SK-N-SH (cell line): ENCODE data around the gene KRTAP10-7. TPM values are rescaled to one million over a fixed set of nuclear protein-coding genes. Genes with fewer than 3 reads are reported as not detected.

Experiments used
- CTCF ChIA-PET: fragments of 300-600, 350-600 bp; formaldehyde crosslinking; extraction: SDS; loops from one replicate; lab custom pipeline; 2021; lab: Yijun Ruan, JAX
- POLR2A ChIA-PET: fragments of 350-600 bp; sonication (Branson Sonifier 250); formaldehyde crosslinking; extraction: SDS; loops from one replicate; lab custom pipeline; 2020; ENCODE audit warnings: antibody characterized with exemption, inconsistent platforms; lab: Yijun Ruan, JAX
- DNase-seq: peaks from one replicate; pipeline ENCODE4 v3.0.0; 2012
- H2AFZ ChIP-seq: fragments of 200-600 bp; sonication (generic); 2 replicates; pipeline ENCODE4 v1.8.1; 2016; ENCODE audit warnings: antibody characterized with exemption, mild to moderate bottlenecking, low read depth
- H3F3A ChIP-seq: fragments of 200-600 bp; sonication (generic); replicated peaks from 2 replicates; pipeline ENCODE3; 2016; ENCODE audit warnings: antibody characterized with exemption, mild to moderate bottlenecking; ENCODE audit not compliant: insufficient read depth
- H3K27ac ChIP-seq, 2 experiments: fragments of 200-500 bp in 1 of 2; fragments of 200-600 bp in 1 of 2; sonication (Bioruptor generic) in 1 of 2; sonication (generic), shearing (Covaris generic) in 1 of 2; 2 replicates each; pipeline versions ENCODE4 v1.5.1 to v1.6.1; 2014 to 2016; ENCODE audit warnings: low read depth in 2 of 2, inconsistent platforms in 1 of 2, low read length in 1 of 2, mild to moderate bottlenecking in 1 of 2, mixed read lengths in 1 of 2
- H3K27me3 ChIP-seq: fragments of 200-600 bp; sonication (generic), shearing (Covaris generic); 2 replicates; pipeline ENCODE4 v1.6.1; 2016; ENCODE audit warnings: mixed run types; ENCODE audit not compliant: insufficient read depth
- H3K36me3 ChIP-seq, 2 experiments: fragments of 200-500 bp in 1 of 2; fragments of 200-600 bp in 1 of 2; sonication (Bioruptor generic) in 1 of 2; sonication (generic) in 1 of 2; replicated peaks in 1 of 2; 2 replicates each; pipeline versions ENCODE3 to v1.5.1; 2014 to 2016; ENCODE audit warnings: low read length in 1 of 2, mild to moderate bottlenecking in 1 of 2; ENCODE audit not compliant: insufficient read depth in 2 of 2, control insufficient read depth in 1 of 2
- H3K4me1 ChIP-seq, 2 experiments: fragments of 200-500 bp in 1 of 2; fragments of 200-600 bp in 1 of 2; sonication (Bioruptor generic) in 1 of 2; sonication (generic), shearing (Covaris generic) in 1 of 2; 2 replicates each; pipeline versions ENCODE4 v1.5.1 to v1.6.1; 2014 to 2016; ENCODE audit warnings: low read depth in 1 of 2, low read length in 1 of 2, mixed run types in 1 of 2; ENCODE audit not compliant: insufficient read depth in 2 of 2, control insufficient read depth in 1 of 2
- H3K4me2 ChIP-seq: fragments of 200-600 bp; sonication (generic), shearing (Covaris generic); 2 replicates; pipeline ENCODE4 v1.6.1; 2017; ENCODE audit warnings: mixed run types
- H3K4me3 ChIP-seq, 2 experiments: fragments of 200-500 bp in 1 of 2; fragments of 200-600 bp in 1 of 2; sonication (Bioruptor generic) in 1 of 2; sonication (generic), shearing (Covaris generic) in 1 of 2; 2 replicates each; pipeline versions ENCODE4 v1.5.1 to v1.8.1; 2014 to 2016; ENCODE audit warnings: low read depth in 2 of 2, inconsistent platforms in 1 of 2, low read length in 1 of 2, mild to moderate bottlenecking in 1 of 2, mixed read lengths in 1 of 2, moderate library complexity in 1 of 2
- H3K79me2 ChIP-seq: fragments of 200-600 bp; sonication (generic); 2 replicates; pipeline ENCODE4 v1.8.1; 2017; ENCODE audit warnings: mild to moderate bottlenecking; ENCODE audit not compliant: insufficient read depth
- H3K9ac ChIP-seq: fragments of 200-600 bp; sonication (generic); 2 replicates; pipeline ENCODE4 v1.6.1; 2017; ENCODE audit warnings: mixed run types
- H3K9me2 ChIP-seq: fragments of 200-600 bp; sonication (generic); 2 replicates; pipeline ENCODE4 v1.6.1; 2017; ENCODE audit warnings: mixed run types
- H3K9me3 ChIP-seq: fragments of 200-600 bp; sonication (generic); 2 replicates; pipeline ENCODE4 v1.6.1; 2017; ENCODE audit warnings: mixed run types, mild to moderate bottlenecking, moderate library complexity
- H4K20me1 ChIP-seq: fragments of 200-600 bp; sonication (generic); 2 replicates; pipeline ENCODE4 v1.6.1; 2017; ENCODE audit warnings: mild to moderate bottlenecking, mixed run types; ENCODE audit not compliant: insufficient read depth
- ELF1 ChIP-seq: IDR thresholded peaks from 2 replicates; pipeline ENCODE4 v1.4.0; 2012
- FOSL2 ChIP-seq: IDR thresholded peaks from 2 replicates; pipeline ENCODE4 v1.4.0; 2012; ENCODE audit warnings: low read depth, mild to moderate bottlenecking, moderate library complexity, borderline replicate concordance
- FOXM1 ChIP-seq: IDR thresholded peaks from 2 replicates; pipeline ENCODE4 v1.4.0; 2012; ENCODE audit warnings: low read depth, mild to moderate bottlenecking
- GABPA ChIP-seq: IDR thresholded peaks from 2 replicates; pipeline ENCODE4 v1.4.0; 2012; ENCODE audit warnings: low read depth, mild to moderate bottlenecking
- GATA2 ChIP-seq: sonication (generic); formaldehyde crosslinking; IDR thresholded peaks from 2 replicates; pipeline ENCODE4 v1.5.0; 2020; ENCODE audit warnings: mild to moderate bottlenecking, missing genetic modification reagents
- JUND ChIP-seq: IDR thresholded peaks from 2 replicates; pipeline ENCODE4 v1.4.0; 2012
- MXI1 ChIP-seq: IDR thresholded peaks from 2 replicates; pipeline ENCODE4 v1.6.1; 2012; ENCODE audit warnings: mild to moderate bottlenecking, low read depth, low read length, improper control_type of control experiment
- NFIC ChIP-seq: IDR thresholded peaks from 2 replicates; pipeline ENCODE4 v1.4.0; 2012; ENCODE audit warnings: borderline replicate concordance
- NRF1 ChIP-seq: IDR thresholded peaks from 2 replicates; pipeline ENCODE4 v1.6.1; 2012; ENCODE audit warnings: low read depth, mild to moderate bottlenecking, low read length
- PBX3 ChIP-seq: IDR thresholded peaks from 2 replicates; pipeline ENCODE4; 2012
- POLR2AphosphoS5 ChIP-seq: IDR thresholded peaks from 2 replicates; pipeline ENCODE4 v1.6.1; 2012; ENCODE audit warnings: low read depth, low read length
- RCOR1 ChIP-seq: fragments of 150-350 bp; IDR thresholded peaks from 2 replicates; pipeline ENCODE4 v1.6.1; 2017; ENCODE audit warnings: antibody characterized with exemption, low read length
- REST ChIP-seq: IDR thresholded peaks from 2 replicates; pipeline ENCODE4 v1.6.1; 2012; ENCODE audit warnings: mild to moderate bottlenecking, low read depth, low read length, moderate library complexity
- RXRA ChIP-seq: IDR thresholded peaks from 2 replicates; pipeline ENCODE4 v1.4.0; 2012; ENCODE audit warnings: low read depth, mild to moderate bottlenecking, borderline replicate concordance
- SIN3A ChIP-seq: IDR thresholded peaks from 2 replicates; pipeline ENCODE4 v1.6.1; 2012; ENCODE audit warnings: low read depth, mild to moderate bottlenecking, low read length, moderate library complexity, borderline replicate concordance
- TAF1 ChIP-seq: IDR thresholded peaks from 2 replicates; pipeline ENCODE4 v1.6.1; 2012; ENCODE audit warnings: low read depth, mild to moderate bottlenecking, low read length, moderate library complexity, borderline replicate concordance
- TCF12 ChIP-seq: IDR thresholded peaks from 2 replicates; pipeline ENCODE4 v1.4.0; 2012
- TEAD4 ChIP-seq: IDR thresholded peaks from 2 replicates; pipeline ENCODE4 v1.4.0; 2012; ENCODE audit warnings: mild to moderate bottlenecking, borderline replicate concordance; ENCODE audit not compliant: insufficient read depth
- USF2 ChIP-seq: fragments of 150-350 bp; IDR thresholded peaks from 2 replicates; pipeline ENCODE4 v1.6.1; 2017; ENCODE audit warnings: antibody characterized with exemption, low read length, low read depth, borderline replicate concordance
- WGBS: methylation state at CpG from one replicate; pipeline ENCODE4 v1.1.6; 2017; ENCODE audit warnings: low lambda C conversion rate; 5-methylcytosine and 5-hydroxymethylcytosine counted together
- polyA plus RNA-seq, 3 experiments: library from polyadenylated mRNA; depleted of rRNA; stranded (reverse); fragments of >200 nt; gene quantifications; 2 replicates each; pipeline ENCODE4 v1.2.3, GENCODE V29; 2012

KRTAP10-7 gene
- polyA plus RNA-seq, 1 of the 3 experiments (the other 2 are of a cell fraction): not detected

- no peak for TF ChIP-seq ELF1
- TF ChIP-seq USF2: no peak
- TF ChIP-seq NRF1: no peak
- TF ChIP-seq SIN3A: no peak
- no peak for TF ChIP-seq RCOR1
- TF ChIP-seq FOSL2: no peak
- no peak for TF ChIP-seq GABPA
- no peak for TF ChIP-seq NFIC
- no peak for TF ChIP-seq POLR2AphosphoS5
- no peak for TF ChIP-seq TEAD4
- TF ChIP-seq FOXM1: no peak
- no peak for TF ChIP-seq TCF12
- TF ChIP-seq RXRA: no peak
- no peak for TF ChIP-seq PBX3
- no peak for TF ChIP-seq MXI1
- no peak for TF ChIP-seq JUND
- no peaks in the 10 kb centered on the region for H3K36me3 ChIP-seq
- 31% methylated on average over 3 of the region's 3 CpGs for WGBS
- H3K4me3 ChIP-seq: no peak overlapping the region
- no peak overlapping the region for H2AFZ ChIP-seq
- peaks cover 8% of the 10 kb centered on the region; the same call in 1 of the 2 replicates for H3K27me3 ChIP-seq
- CTCF ChIA-PET: interaction anchor here (1.1 kb wide), 2 partner anchors 15 to 212 kb away, joined by 3 to 5 read pairs; no protein-coding TSS in a partner anchor
- no peak overlapping the region for H3K27ac ChIP-seq
- no peaks in the 10 kb centered on the region for H4K20me1 ChIP-seq
- H3K79me2 ChIP-seq: no peaks in the 10 kb centered on the region
- no peak overlapping the region for H3K9ac ChIP-seq
- no peak overlapping the region for H3K4me2 ChIP-seq
- H3F3A ChIP-seq: no peaks in the 10 kb centered on the region
- no peaks in the 10 kb centered on the region for H3K9me3 ChIP-seq
- H3K4me1 ChIP-seq: peaks cover 0 to 10% of the 10 kb centered on the region in 2 experiments; a peak in 1 of 4 replicates
- DNase-seq: no peak
- POLR2A ChIA-PET: no interaction called here
- H3K9me2 ChIP-seq: no peaks in the 10 kb centered on the region
Measured at GRCh38 chr21:44581158-44581557, 19.2 kb upstream of the KRTAP10-7 start.

- Histone ChIP-seq H2AFZ (no peak overlapping the region), H3K27me3 (peaks cover 6% of the 10 kb centered on the region; the same call in 1 of the 2 replicates), H3K27ac (no peak overlapping the region), H4K20me1 (no peaks in the 10 kb centered on the region), H3K9ac (no peak overlapping the region), H3K4me2 (no peak overlapping the region), H3K4me1 (peaks cover 0 to 10% of the 10 kb centered on the region in 2 experiments; a peak in 1 of 4 replicates), H3K9me2 (no peaks in the 10 kb centered on the region), H3K36me3 (no peaks in the 10 kb centered on the region), H3K9me3 (no peaks in the 10 kb centered on the region), H3K79me2 (no peaks in the 10 kb centered on the region), H3F3A (no peaks in the 10 kb centered on the region), H3K4me3 (no peak overlapping the region; a peak in 1 of 4 replicates)
- TF ChIP-seq MXI1 (peak; percentile 52; the same call in 1 of the 2 replicates), TAF1 (no peak), REST (no peak), GATA2 (CRISPR knock-in tag) (peak; percentile 22; the same call in 1 of the 2 replicates)
- no peak for DNase-seq
- CTCF ChIA-PET: no interaction called here
- 3% methylated on average over 10 of the region's 15 CpGs for WGBS
- POLR2A ChIA-PET: no interaction called here
Measured at GRCh38 chr21:44582055-44582454, 18.3 kb upstream of the KRTAP10-7 start.
